ENCODE results near the gene THSD7A.

THSD7A gene

GRCh38 chr7:11464624-11465023 is 367.4 kb downstream of the THSD7A start:
- Histone ChIP-seq H3K27ac (ENCODE audit: low read length) (no peak overlapping the region), H3K36me3 (replicated peaks; ENCODE audit: low read depth, low read length) (no peaks in the 10 kb centered on the region), H3K79me2 (ENCODE audit: low read length) (no peaks in the 10 kb centered on the region), H3K4me2 (ENCODE audit: low read length) (no peak overlapping the region), H3K4me1 (ENCODE audit: low read length) (no peaks in the 10 kb centered on the region), H2AFZ (ENCODE audit: low read depth, low read length) (no peak overlapping the region), H3K9ac (ENCODE audit: low read length) (no peak overlapping the region), H4K20me1 (ENCODE audit: insufficient read depth, low read length) (no peaks in the 10 kb centered on the region), H3K27me3 (ENCODE audit: low read depth, low read length) (no peaks in the 10 kb centered on the region), H3K4me3 (ENCODE audit: low read length) (no peak overlapping the region), H3K9me3 (ENCODE audit: insufficient read depth, low read length) (no peaks in the 10 kb centered on the region)
- TF ChIP-seq EZH2phosphoT487 (IDR thresholded peaks at IDR 0.05; ENCODE audit: low read depth) (no peak), CTCF (IDR thresholded peaks at IDR 0.05; ENCODE audit: low read depth, low read length) (no peak)

DNA sequence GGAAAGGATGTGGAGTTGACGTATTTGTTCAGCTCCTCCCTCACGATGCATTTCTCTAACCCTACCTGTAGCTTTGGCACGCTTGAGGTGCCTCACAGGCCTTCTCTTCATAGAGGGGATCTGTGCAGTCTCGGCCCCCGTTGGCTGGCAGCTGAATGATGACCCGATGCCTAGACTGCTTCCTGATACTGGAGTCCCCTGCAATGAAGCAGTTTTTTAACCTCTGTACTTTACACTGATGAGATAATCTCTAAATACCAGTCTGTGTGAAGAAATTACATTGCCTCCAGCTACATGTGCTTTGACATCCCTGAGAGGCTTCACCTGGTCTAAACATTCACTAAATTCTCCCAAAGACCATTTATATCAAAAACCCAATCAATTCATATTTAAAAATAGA is 370.1 kb downstream of the THSD7A start:
- Histone ChIP-seq H2AFZ (ENCODE audit: low read depth, low read length) (no peak overlapping the region), H3K9ac (ENCODE audit: low read length) (no peak overlapping the region), H3K27ac (ENCODE audit: low read length) (no peak overlapping the region), H3K4me2 (ENCODE audit: low read length) (no peak overlapping the region), H3K36me3 (replicated peaks; ENCODE audit: low read depth, low read length) (no peaks in the 10 kb centered on the region), H3K4me3 (ENCODE audit: low read length) (no peak overlapping the region), H3K79me2 (ENCODE audit: low read length) (no peaks in the 10 kb centered on the region), H4K20me1 (ENCODE audit: insufficient read depth, low read length) (no peaks in the 10 kb centered on the region), H3K9me3 (ENCODE audit: insufficient read depth, low read length) (no peaks in the 10 kb centered on the region), H3K4me1 (ENCODE audit: low read length) (no peaks in the 10 kb centered on the region), H3K27me3 (ENCODE audit: low read depth, low read length) (no peaks in the 10 kb centered on the region)
- TF ChIP-seq CTCF (IDR thresholded peaks at IDR 0.05; ENCODE audit: low read depth, low read length) (no peak), EZH2phosphoT487 (IDR thresholded peaks at IDR 0.05; ENCODE audit: low read depth) (no peak)

DNA sequence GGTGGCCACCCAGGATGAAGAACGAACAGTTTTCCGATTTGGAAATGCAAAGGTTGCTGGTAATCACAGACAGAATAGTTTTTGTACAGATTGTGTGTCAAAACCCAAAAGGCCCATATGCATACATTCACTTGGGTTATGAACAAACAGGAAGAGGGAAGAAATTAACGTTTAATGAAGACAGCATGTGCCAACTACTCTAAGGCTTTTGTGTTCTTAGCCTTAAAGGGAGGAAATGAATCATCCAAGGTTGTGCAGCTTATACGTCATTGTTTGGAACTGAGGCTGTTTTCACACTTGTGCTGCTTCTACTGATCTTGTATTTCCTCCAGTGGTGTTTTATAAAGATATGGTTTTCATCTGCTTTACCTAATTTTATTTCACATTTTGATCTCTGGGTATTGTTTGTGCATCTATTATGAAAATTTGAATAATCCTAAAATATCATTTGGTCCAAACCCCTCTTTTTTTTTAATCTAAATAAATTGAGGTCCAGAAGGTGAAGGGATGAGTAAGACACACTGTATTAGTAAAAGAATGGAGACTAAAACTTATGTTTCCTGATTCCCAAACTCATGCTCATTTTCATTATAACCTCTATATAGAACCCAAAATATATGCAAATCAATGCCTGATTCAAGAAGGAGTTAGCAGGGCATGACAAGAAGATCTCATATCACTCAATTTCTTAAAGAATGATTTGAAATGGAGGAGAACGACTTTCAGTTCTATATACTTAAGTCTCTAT is 373.1 kb downstream of the THSD7A start:
- TF ChIP-seq EZH2phosphoT487 (IDR thresholded peaks at IDR 0.05; ENCODE audit: low read depth) (no peak), CTCF (IDR thresholded peaks at IDR 0.05; ENCODE audit: low read depth, low read length) (no peak)
- no peaks in the 10 kb centered on the region for H4K20me1 ChIP-seq (ENCODE audit: insufficient read depth, low read length)
- no peaks in the 10 kb centered on the region for H3K79me2 ChIP-seq (ENCODE audit: low read length)
- no peak overlapping the region for H3K9ac ChIP-seq (ENCODE audit: low read length)
- H2AFZ ChIP-seq (ENCODE audit: low read depth, low read length) = no peak overlapping the region
- H3K4me3 ChIP-seq (ENCODE audit: low read length) = no peak overlapping the region
- H3K4me1 ChIP-seq (ENCODE audit: low read length) = no peaks in the 10 kb centered on the region
- no peaks in the 10 kb centered on the region for H3K27me3 ChIP-seq (ENCODE audit: low read depth, low read length)
- no peak overlapping the region for H3K27ac ChIP-seq (ENCODE audit: low read length)
- H3K4me2 ChIP-seq (ENCODE audit: low read length) = no peak overlapping the region
- no peaks in the 10 kb centered on the region for H3K9me3 ChIP-seq (ENCODE audit: insufficient read depth, low read length)
- H3K36me3 ChIP-seq (replicated peaks; ENCODE audit: low read depth, low read length) = no peaks in the 10 kb centered on the region

- Histone ChIP-seq H3K27ac (ENCODE audit: low read length) (no peak overlapping the region), H3K9ac (ENCODE audit: low read length) (no peak overlapping the region), H4K20me1 (ENCODE audit: insufficient read depth, low read length) (no peaks in the 10 kb centered on the region), H3K36me3 (replicated peaks; ENCODE audit: low read depth, low read length) (no peaks in the 10 kb centered on the region), H3K9me3 (ENCODE audit: insufficient read depth, low read length) (no peaks in the 10 kb centered on the region), H3K4me1 (ENCODE audit: low read length) (no peaks in the 10 kb centered on the region), H3K27me3 (ENCODE audit: low read depth, low read length) (no peaks in the 10 kb centered on the region), H2AFZ (ENCODE audit: low read depth, low read length) (no peak overlapping the region), H3K4me2 (ENCODE audit: low read length) (no peak overlapping the region), H3K4me3 (ENCODE audit: low read length) (no peak overlapping the region), H3K79me2 (ENCODE audit: low read length) (no peaks in the 10 kb centered on the region)
- no peak for TF ChIP-seq EZH2phosphoT487 (IDR thresholded peaks at IDR 0.05; ENCODE audit: low read depth)
- TF ChIP-seq CTCF (IDR thresholded peaks at IDR 0.05; ENCODE audit: low read depth, low read length) = no peak
Measured at GRCh38 chr7:11457419-11457818, 374.6 kb downstream of the THSD7A start.
